ELF-1 (cell line): ENCODE results near the gene BTN2A1.

ENCODE experiments used
- DNase-seq: peaks from one replicate; pipeline ENCODE4 v3.0.0-alpha.2; 2016; ENCODE audit warnings: low read depth, low spot score

BTN2A1 gene

GRCh38 chr6:26468829-26469228, 11.1 kb downstream of the BTN2A1 start:
- DNase-seq = no peak

DNA sequence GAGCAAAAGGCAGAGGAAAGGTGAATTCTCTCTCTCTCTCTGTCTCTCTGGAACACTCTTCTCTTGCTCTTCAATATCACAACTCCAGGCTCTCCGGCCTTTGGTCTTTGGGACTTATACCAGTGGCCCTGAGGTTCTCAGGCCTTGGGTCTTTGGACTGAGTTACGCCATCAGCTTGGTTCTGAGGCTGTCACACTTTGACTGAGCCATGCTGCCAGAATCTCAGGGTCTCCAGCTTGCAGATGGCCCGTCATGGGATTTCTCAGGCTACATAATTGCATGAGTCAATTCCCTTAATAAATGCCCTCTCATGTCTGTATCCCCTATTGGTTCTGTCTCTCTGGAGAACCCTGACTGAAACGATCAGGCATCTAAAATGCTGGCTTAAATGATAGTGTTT, 12.9 kb downstream of the BTN2A1 start:
- DNase-seq = no peak

GRCh38 chr6:26471970-26472369, 14.2 kb downstream of the BTN2A1 start:
- no peak for DNase-seq

DNA sequence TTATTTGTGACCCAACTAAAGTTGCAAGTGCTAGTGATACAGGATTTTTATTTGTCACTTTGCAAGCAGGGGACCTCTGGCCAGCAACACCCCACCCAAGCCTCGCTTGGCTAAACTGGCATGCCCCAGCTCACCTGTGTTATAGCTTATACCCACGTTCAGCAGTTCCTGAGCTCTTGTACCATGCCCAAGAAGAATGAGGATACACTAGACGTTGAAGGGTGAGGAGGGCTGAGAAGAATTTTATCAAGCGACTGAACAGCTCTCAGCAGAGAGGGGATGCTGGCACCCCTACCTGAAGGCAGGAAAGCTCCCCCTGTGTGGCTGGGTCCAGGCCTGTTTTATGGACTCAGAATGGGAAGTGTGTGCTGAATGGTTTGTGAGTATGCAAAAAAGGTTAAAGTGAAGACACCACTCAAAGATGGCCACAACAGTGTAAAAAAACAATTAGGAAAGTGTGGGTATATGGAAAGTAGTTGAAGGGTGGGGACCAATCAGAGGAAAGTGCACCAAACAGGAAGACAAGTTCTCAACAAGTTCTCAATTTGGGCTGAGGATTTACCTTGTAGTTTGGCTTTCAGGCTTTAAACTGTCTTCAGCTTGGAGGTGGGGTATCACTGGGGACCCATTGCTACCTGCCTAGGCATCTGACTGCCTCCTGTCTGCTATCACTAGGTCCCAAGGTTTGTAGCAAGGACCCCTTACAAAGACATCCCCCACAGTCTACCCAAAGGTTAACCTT, 15.0 kb downstream of the BTN2A1 start:
- DNase-seq = no peak

DNA sequence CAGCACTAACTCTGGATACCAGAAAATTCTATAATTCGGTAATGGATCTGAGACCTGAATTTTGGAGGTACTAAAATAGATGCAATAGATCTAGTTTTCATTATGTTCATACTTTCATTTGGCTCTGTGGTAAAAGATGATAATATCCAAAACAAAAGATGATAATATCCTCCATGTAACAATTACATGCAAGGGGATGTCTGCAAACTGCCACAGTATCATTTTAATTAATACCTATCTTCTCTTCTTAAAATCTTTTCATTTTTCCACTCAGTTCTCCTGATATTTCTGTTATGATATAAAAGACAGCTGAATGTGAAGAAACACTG, 15.6 kb downstream of the BTN2A1 start:
- no peak for DNase-seq

DNA sequence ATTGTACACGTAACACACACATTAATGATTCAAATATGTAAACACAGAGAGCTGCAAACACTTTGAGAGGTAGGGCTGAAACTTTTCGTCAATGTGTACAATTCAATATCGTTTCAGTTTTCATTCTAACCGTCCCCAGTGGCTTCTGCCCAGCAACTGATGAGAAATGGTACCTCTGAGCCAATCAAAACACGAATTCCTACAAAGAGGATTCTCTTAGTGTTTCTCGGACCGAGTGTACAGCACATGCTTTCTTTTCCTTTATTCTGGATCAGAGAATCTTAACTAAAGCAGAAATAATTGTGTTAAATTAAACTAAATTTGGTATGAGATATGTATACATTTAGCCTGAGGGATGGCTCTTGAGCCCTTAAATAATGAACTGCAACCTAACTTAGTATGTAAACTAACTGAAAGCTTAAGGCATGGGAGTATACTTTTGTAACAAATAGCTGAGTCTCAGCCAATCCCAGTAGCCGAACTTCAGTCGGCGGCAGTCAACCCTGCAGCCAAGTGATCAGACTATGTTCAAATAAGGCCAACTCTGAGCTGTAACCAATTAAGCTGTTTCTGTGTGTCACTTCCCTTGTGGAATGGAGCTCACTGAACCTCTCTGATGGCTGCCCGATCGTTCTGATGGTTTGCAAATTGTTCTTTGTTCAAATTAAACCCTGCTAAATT, 16.1 kb downstream of the BTN2A1 start:
- DNase-seq = peak; percentile 14

GRCh38 chr6:26474439-26474881, 16.7 kb downstream of the BTN2A1 start:
- DNase-seq = no peak

- peak; percentile 30 for DNase-seq
Measured at GRCh38 chr6:26475823-26476729, 18.3 kb downstream of the BTN2A1 start.

GRCh38 chr6:26476896-26477295, 19.1 kb downstream of the BTN2A1 start:
- DNase-seq = no peak

DNA sequence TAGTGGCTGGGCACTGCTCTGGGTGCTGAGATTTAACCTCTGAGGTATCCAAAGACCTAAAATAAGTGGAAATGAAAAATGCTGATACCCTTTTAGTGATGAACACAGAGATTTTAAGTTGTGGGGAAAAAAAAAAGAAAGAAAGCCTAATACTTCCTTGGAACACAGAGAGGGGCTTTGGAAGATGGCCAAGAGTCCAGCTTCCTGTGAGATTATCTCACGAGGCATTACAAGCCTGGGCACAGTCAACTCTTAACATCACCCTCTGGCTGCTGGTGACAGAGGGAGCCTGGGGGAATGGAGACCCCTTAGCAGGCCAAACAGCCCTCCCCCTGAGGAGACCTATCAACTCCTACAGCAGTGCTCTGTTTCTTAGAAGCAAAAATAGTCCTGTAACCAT, 19.7 kb downstream of the BTN2A1 start:
- no peak for DNase-seq

GRCh38 chr6:26478100-26478984, 20.6 kb downstream of the BTN2A1 start:
- no peak for DNase-seq

DNA sequence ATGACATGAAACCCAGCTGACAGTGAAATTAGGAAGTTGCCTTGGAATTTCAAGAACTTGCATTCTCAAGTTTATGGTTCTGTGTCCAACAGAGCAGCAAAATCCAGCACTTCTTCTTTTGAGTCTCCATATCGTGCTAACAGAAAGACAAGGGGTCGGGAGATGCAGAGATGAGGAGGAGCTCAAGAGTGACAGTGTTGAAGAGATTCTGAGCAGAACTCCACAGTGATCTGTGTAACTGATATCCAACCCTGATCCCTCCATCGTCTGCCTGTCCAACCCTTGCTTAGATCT, 21.2 kb downstream of the BTN2A1 start:
- no peak for DNase-seq

DNA sequence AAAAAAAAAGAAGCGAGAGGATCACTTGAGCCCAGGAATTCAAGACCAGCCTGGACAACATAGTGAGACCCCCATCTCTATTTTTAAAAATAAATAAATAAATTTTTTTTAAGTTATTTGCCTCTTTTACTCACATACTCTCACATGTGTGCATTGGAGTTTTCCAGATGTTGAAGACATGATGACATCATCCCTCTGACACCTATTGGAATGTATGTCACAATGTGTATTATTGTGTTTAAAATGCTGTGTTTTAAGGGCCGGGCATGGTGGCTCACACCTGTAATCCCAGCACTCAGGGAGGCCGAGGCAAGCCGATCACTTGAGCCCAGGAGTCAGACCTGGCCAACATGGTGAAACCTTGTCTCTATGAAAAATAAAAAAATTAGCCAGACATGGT, 24.6 kb downstream of the BTN2A1 start:
- no peak for DNase-seq

- DNase-seq = no peak
Measured at GRCh38 chr6:26483727-26484126, 26.0 kb downstream of the BTN2A1 start.

GRCh38 chr6:26484161-26484560, 26.4 kb downstream of the BTN2A1 start:
- no peak for DNase-seq

DNA sequence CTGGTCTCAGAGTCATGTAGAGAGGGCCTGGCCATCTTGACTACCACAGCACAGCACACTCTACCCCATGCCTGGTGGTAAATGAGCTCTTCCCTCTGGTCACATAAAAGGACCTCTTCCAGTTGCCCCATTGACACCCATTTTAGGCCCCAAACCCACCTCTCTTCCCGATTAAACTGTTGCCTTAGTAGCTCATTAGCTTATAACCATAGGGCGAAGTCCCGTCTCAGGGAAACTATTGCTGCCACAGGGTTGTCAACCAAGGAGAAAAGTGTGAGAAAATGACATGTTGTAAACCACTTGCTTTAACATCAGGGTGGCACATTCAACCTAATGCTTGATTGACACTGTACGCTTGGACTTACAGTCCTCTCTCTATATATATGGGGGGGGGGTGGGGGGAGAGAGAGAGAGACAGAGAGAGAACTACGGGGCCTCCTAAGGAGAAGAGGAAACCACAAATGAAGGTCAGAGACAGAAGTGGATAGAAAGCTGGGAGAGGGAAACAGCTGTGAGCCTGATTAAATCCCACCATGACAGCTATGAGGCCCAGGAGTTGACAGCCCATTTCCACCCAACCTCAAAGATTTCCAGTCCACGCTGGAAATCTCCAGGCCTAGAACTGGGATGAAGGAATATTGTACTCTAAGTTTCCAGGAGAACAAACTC, 27.5 kb downstream of the BTN2A1 start:
- DNase-seq = no peak

DNA sequence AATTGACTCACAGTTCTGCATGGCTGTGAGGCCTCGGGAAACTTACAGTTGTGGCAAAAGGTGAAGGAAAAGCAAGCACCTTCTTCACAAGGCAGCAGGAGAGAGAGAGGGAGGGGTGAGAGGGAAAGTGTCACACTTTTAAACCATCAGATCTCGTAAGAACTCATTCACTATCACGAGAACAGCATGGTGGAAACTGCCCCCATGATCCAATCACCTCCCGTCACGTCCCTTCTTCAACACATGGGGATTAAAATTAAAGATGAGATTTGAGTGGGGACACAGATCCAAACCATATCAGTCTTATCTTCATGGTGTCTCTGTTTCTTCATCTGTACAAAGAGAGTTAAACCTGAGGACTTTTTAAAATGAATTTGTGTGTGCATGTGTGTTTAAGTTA, 28.6 kb downstream of the BTN2A1 start:
- no peak for DNase-seq

GRCh38 chr6:26487466-26487865, 29.7 kb downstream of the BTN2A1 start:
- no peak for DNase-seq

- no peak for DNase-seq
Measured at GRCh38 chr6:26489996-26490964, 32.5 kb downstream of the BTN2A1 start.

DNA sequence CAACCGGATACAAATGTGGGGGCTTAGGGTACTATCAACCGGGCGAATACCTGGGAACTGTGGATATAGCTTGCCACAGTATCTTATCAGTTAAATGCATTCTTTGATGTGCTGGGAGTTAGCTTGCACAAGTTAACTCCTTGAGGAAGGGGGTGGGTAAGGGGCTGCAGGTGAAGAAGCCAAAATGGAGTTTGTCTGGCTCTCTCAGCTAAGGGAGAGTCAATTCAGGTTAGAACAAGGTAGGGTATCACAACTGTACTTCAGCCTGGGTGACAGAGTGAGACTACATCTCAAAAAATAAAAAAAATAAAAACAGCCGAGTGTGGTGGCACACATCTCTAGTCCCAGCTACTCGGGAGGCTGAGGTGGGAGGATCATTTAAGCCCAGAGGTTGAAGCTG, 33.8 kb downstream of the BTN2A1 start:
- DNase-seq = no peak
